H1 (cell line): Measurements from ENCODE around the gene CGNL1. TPM values are rescaled to one million over a fixed set of nuclear protein-coding genes. Genes with fewer than 3 reads are reported as not detected.

ENCODE experiments used
- CHD1 ChIP-seq: IDR thresholded peaks from 2 replicates; pipeline ENCODE4 v1.6.1; 2012; ENCODE audit warnings: low read depth, low read length, improper control_type of control experiment
- CREB1 ChIP-seq: IDR thresholded peaks from 2 replicates; pipeline ENCODE4 v1.6.1; 2012; ENCODE audit warnings: inconsistent platforms
- MAFK ChIP-seq: IDR thresholded peaks from 2 replicates; pipeline ENCODE4 v1.6.1; 2012; ENCODE audit warnings: low read depth, mild to moderate bottlenecking, improper control_type of control experiment, low read length
- TAF1 ChIP-seq: IDR thresholded peaks from 2 replicates; pipeline ENCODE4 v1.6.1; 2011; ENCODE audit warnings: mild to moderate bottlenecking, low read depth, low read length
- ZNF274 ChIP-seq: IDR thresholded peaks from 2 replicates; pipeline ENCODE4 v1.7.0; 2012; ENCODE audit warnings: low read length, borderline replicate concordance; ENCODE audit errors: extremely low read depth
- polyA plus RNA-seq, 7 experiments: library from polyadenylated mRNA; depleted of rRNA in 3 of 7; stranded (reverse) in 5 of 7; unstranded in 2 of 7; fragments of >200 nt in 5 of 7; fragments of 200-250 nt in 2 of 7; gene quantifications; 1 replicate in 5 of 7; 2 replicates in 1 of 7; 4 replicates in 1 of 7; pipeline versions ENCODE4 v1.2.1 to v1.2.3, GENCODE V29; 2011 to 2013; ENCODE audit warnings: missing spikeins in 2 of 7, mixed read lengths in 2 of 7
- total RNA-seq: library from RNA; stranded (reverse); fragmentation: NEBNext Ultra II Directional; extraction: Animal tissue kit (Norgen Biotek cat#: 25700); gene quantifications from 2 replicates; pipeline ENCODE4 v1.2.1, GENCODE V29; 2021
- TF ChIP-seq, protein P1 (sequence below), 3 experiments: IDR thresholded peaks; 1 replicate in 2 of 3; 2 replicates in 1 of 3; pipeline versions ENCODE4 v1.5.1 to v1.6.1; 2011; ENCODE audit warnings: low read length in 3 of 3, mild to moderate bottlenecking in 3 of 3, inconsistent platforms in 2 of 3, low read depth in 1 of 3, moderate library complexity in 1 of 3; ENCODE audit not compliant: insufficient read depth in 1 of 3; ENCODE audit errors: control extremely low read depth in 1 of 3

Gene CGNL1
- total and polyA plus RNA-seq, 2 of the 8 experiments (the other 6 are each of a cell fraction or from before 2014, with no cell fraction given), result 21.8 to 75.6 TPM

DNA sequence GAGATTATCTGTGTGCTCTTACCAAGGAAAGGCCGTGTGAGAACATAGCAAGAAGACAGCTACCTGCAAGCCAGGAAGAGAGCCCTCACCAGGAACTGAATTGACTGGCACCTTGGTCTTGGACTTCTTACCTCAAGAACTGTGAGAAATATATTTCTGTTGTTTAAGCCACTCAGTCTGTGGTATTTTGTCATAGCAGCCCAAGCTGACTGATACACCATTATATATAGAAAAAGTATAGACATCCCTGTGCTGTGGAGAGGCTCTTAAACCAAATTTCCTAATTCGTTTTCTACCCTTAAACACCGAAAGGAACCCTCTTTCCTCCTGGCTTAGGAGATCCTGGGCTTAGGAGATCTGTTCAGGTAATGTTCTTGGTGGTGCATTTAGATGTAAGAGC is 44.8 kb downstream of the CGNL1 start (continued):
- no peak for TF ChIP-seq ZNF274
- TF ChIP-seq MAFK, result no peak
- no peak for TF ChIP-seq TAF1
- no peak for TF ChIP-seq CREB1
- TF ChIP-seq CHD1, result no peak
- TF ChIP-seq, protein P1, sequence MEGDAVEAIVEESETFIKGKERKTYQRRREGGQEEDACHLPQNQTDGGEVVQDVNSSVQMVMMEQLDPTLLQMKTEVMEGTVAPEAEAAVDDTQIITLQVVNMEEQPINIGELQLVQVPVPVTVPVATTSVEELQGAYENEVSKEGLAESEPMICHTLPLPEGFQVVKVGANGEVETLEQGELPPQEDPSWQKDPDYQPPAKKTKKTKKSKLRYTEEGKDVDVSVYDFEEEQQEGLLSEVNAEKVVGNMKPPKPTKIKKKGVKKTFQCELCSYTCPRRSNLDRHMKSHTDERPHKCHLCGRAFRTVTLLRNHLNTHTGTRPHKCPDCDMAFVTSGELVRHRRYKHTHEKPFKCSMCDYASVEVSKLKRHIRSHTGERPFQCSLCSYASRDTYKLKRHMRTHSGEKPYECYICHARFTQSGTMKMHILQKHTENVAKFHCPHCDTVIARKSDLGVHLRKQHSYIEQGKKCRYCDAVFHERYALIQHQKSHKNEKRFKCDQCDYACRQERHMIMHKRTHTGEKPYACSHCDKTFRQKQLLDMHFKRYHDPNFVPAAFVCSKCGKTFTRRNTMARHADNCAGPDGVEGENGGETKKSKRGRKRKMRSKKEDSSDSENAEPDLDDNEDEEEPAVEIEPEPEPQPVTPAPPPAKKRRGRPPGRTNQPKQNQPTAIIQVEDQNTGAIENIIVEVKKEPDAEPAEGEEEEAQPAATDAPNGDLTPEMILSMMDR (IDR thresholded peaks at IDR 0.05; ENCODE audit: control extremely low read depth in 1 of 3, insufficient read depth in 1 of 3, low read depth in 1 of 3, low read length in 3 of 3), result no peak
